K562 (cell line): Measurements from ENCODE around the gene ARMC8. TPM values are rescaled to one million over a fixed set of nuclear protein-coding genes. Genes with fewer than 3 reads are reported as not detected.

Experiments used
- ATAC-seq: fragments of 200-7000 bp; cut with Tn5 transposase; 3 replicates; pipeline ENCODE4 v1.9.1; 2020; ENCODE audit warnings: moderate library complexity
- BruUV-seq: library from RNA; stranded (reverse); fragments of 400-500 nt; replicated peaks from 2 replicates; lab custom pipeline; 2021; lab: Mats Ljungman, UMichigan
- CTCF ChIA-PET: fragments of 300-600 bp; formaldehyde crosslinking; extraction: SDS; loops from one replicate; lab custom pipeline; 2021; ENCODE audit warnings: low intra/inter-chr PET ratio; lab: Yijun Ruan, JAX
- POLR2A ChIA-PET: fragments of 300-600, 350-650 bp; sonication (Branson Sonifier 250); formaldehyde crosslinking; extraction: SDS; loops from one replicate; lab custom pipeline; 2021; ENCODE audit warnings: antibody characterized with exemption, inconsistent platforms; lab: Yijun Ruan, JAX
- DNase-seq, 4 experiments: peaks; one replicate each; pipeline versions ENCODE4 v3.0.0 to v3.0.0-alpha.2; 2011 to 2018; ENCODE audit warnings: low spot score in 3 of 4, mixed read lengths in 3 of 4; ENCODE audit errors: extremely low read depth in 1 of 4
- FAIRE-seq: peaks from 2 replicates; lab custom pipeline; 2011; peaks lifted over from hg19 to GRCh38; lab: Jason Lieb, UNC
- H2AFZ ChIP-seq: 2 replicates; pipeline ENCODE4 v1.6.0; 2011; ENCODE audit warnings: low read depth, low read length, control low read depth, inconsistent platforms
- H3K27ac ChIP-seq: fragments of 200-600 bp; 3 replicates; pipeline ENCODE4 v1.8.0; 2011; ENCODE audit warnings: low read depth, mild to moderate bottlenecking, control low read depth, inconsistent platforms, low read length, moderate library complexity, mixed read lengths; ENCODE audit errors: extremely low read depth
- H3K27me3 ChIP-seq, 2 experiments: fragments of 300-600 bp in 1 of 2; 2 replicates in 1 of 2; 3 replicates in 1 of 2; pipeline versions ENCODE4 v1.6.0 to v1.8.0; 2011; ENCODE audit warnings: inconsistent platforms in 2 of 2, low read length in 2 of 2, mild to moderate bottlenecking in 1 of 2, mixed read lengths in 1 of 2, moderate library complexity in 1 of 2; ENCODE audit not compliant: control insufficient read depth in 2 of 2, insufficient read depth in 2 of 2
- H3K36me3 ChIP-seq: fragments of 300-600 bp; 3 replicates; pipeline ENCODE4 v1.8.0; 2011; ENCODE audit warnings: mild to moderate bottlenecking, low read length, inconsistent platforms; ENCODE audit not compliant: control insufficient read depth, insufficient read depth
- H3K4me1 ChIP-seq, 2 experiments: fragments of 200-600 bp in 1 of 2; replicated peaks in 1 of 2; 2 replicates in 1 of 2; 3 replicates in 1 of 2; pipeline versions ENCODE4 v1.5.1 to v1.8.0; 2011; ENCODE audit warnings: inconsistent platforms in 2 of 2, low read length in 2 of 2, mild to moderate bottlenecking in 1 of 2, mixed read lengths in 1 of 2, moderate library complexity in 1 of 2; ENCODE audit not compliant: control insufficient read depth in 2 of 2, insufficient read depth in 2 of 2
- H3K4me2 ChIP-seq: 2 replicates; pipeline ENCODE4 v1.6.1; 2011; ENCODE audit warnings: low read length, control low read depth, inconsistent platforms, mixed read lengths; ENCODE audit not compliant: insufficient read depth
- H3K4me3 ChIP-seq: fragments of 200-600 bp; sonication (generic), shearing (Covaris generic); 2 replicates; pipeline ENCODE4 v1.5.1; 2016; ENCODE audit warnings: control low read depth, inconsistent platforms
- H3K79me2 ChIP-seq: fragments of 200-600 bp; 3 replicates; pipeline ENCODE4 v1.8.0; 2011; ENCODE audit warnings: low read length, inconsistent platforms; ENCODE audit not compliant: control insufficient read depth, insufficient read depth
- H3K9ac ChIP-seq, 2 experiments: 2 replicates each; pipeline versions ENCODE4 v1.6.0 to v1.6.1; 2011; ENCODE audit warnings: low read depth in 2 of 2, low read length in 2 of 2, control low read depth in 1 of 2, inconsistent platforms in 1 of 2, mild to moderate bottlenecking in 1 of 2, mixed read lengths in 1 of 2; ENCODE audit not compliant: insufficient read depth in 1 of 2
- H3K9me1 ChIP-seq: one replicate; pipeline ENCODE4 v1.6.0; 2011; ENCODE audit warnings: inconsistent platforms, mild to moderate bottlenecking, low read length, moderate library complexity; ENCODE audit not compliant: control insufficient read depth, insufficient read depth
- H3K9me3 ChIP-seq: replicated peaks from 2 replicates; pipeline ENCODE4 v1.5.1; 2011; ENCODE audit warnings: low read depth, low read length, inconsistent platforms; ENCODE audit not compliant: control insufficient read depth, insufficient read depth
- H4K20me1 ChIP-seq: replicated peaks from 2 replicates; pipeline ENCODE4 v1.6.1; 2011; ENCODE audit warnings: low read length, inconsistent platforms, mixed read lengths; ENCODE audit not compliant: control insufficient read depth, insufficient read depth
- ATF3 ChIP-seq, 2 experiments: fragments of 450-650 bp in 1 of 2; sonication (generic) in 1 of 2; formaldehyde crosslinking in 1 of 2; IDR thresholded peaks in 1 of 2; conservative IDR thresholded peaks in 1 of 2; 2 replicates each; pipeline versions ENCODE4 v1.6.1 to v1.8.1; 2016 to 2023; ENCODE audit warnings: mild to moderate bottlenecking in 2 of 2, moderate library complexity in 2 of 2, inconsistent platforms in 1 of 2, missing genetic modification reagents in 1 of 2
- DPF2 ChIP-seq: fragments of 450-650 bp; IDR thresholded peaks from 2 replicates; pipeline ENCODE4 v1.6.1; 2016
- FOSL1 ChIP-seq: fragments of 200-800 bp; sonication (Bioruptor generic); conservative IDR thresholded peaks from 2 replicates; pipeline ENCODE4 v1.6.1; 2016; ENCODE audit warnings: missing genetic modification characterization, missing compliant biosample characterization
- JUND ChIP-seq, 2 experiments: IDR thresholded peaks; 2 replicates in 1 of 2; 3 replicates in 1 of 2; pipeline ENCODE4 v1.6.1; 2011; ENCODE audit warnings: borderline replicate concordance in 2 of 2, low read depth in 2 of 2, low read length in 2 of 2, improper control_type of control experiment in 1 of 2, missing biosample characterization in 1 of 2, missing genetic modification characterization in 1 of 2, missing genetic modification reagents in 1 of 2
- XRCC3 ChIP-seq: fragments of 450-650 bp; IDR thresholded peaks from 2 replicates; pipeline ENCODE4 v1.6.1; 2017; ENCODE audit warnings: mild to moderate bottlenecking, moderate library complexity
- ZBTB2 ChIP-seq: fragments of 450-650 bp; IDR thresholded peaks from 2 replicates; pipeline ENCODE4 v1.6.1; 2016; ENCODE audit warnings: antibody characterized with exemption
- ZBTB40 ChIP-seq, 2 experiments: fragments of 450-650 bp in 1 of 2; sonication (generic) in 1 of 2; formaldehyde crosslinking in 1 of 2; IDR thresholded peaks; 2 replicates each; pipeline versions ENCODE4 v1.7.1 to v1.9.0; 2016 to 2022; ENCODE audit warnings: inconsistent platforms in 1 of 2, mild to moderate bottlenecking in 1 of 2, missing genetic modification reagents in 1 of 2
- WGBS: fragments of 100-300 bp; shearing (Covaris generic); methylation state at CpG from one replicate; pipeline ENCODE4 v1.1.6; 2016; ENCODE audit warnings: low coverage, mixed read lengths; ENCODE audit not compliant: insufficient coverage; ENCODE audit errors: missing lambda C conversion rate; 5-methylcytosine and 5-hydroxymethylcytosine counted together
- in situ Hi-C: fragments of 300-500 bp; cut with MboI; formaldehyde crosslinking; loops from 4 replicates; pipeline ENCODE4 v1.15.0; 2018; ENCODE audit warnings: inconsistent platforms, mixed read lengths
- intact Hi-C: fragments of 100-400 bp; cut with micrococcal nuclease; formaldehyde crosslinking; loops from 2 replicates; pipeline ENCODE4 v1.14.2; 2022
- polyA plus RNA-seq, 8 experiments: library from polyadenylated mRNA; depleted of rRNA in 4 of 8; stranded (reverse) in 5 of 8; unstranded in 3 of 8; fragments of >200 nt; fragmentation: Nextera tagmentation in 2 of 8; fragmentation: Illumina TruSeq in 1 of 8; extraction: Ambion mirVana in 2 of 8; extraction: Trizol in 1 of 8; gene quantifications; 2 replicates each; pipeline versions ENCODE4 v1.2.1 to v1.2.3, GENCODE V29; 2011 to 2014; ENCODE audit warnings: inconsistent platforms in 1 of 8, missing spikeins in 1 of 8
- total RNA-seq, 7 experiments: library from RNA; depleted of rRNA in 6 of 7; stranded (reverse); fragments of >200 nt in 6 of 7; fragmentation: Illumina TruSeq in 2 of 7; extraction: Trizol in 2 of 7; gene quantifications; 2 replicates each; pipeline versions ENCODE4 v1.2.1 to v1.2.3, GENCODE V29; 2011 to 2021; ENCODE audit warnings: low replicate concordance in 1 of 7

ARMC8 gene
- total and polyA plus RNA-seq, 9 of the 15 experiments (the other 6 are each of a cell fraction or from before 2014, with no cell fraction given) = 22.4 to 76.1 (median 37.3) TPM

GRCh38 chr3:138213398-138214085, 26.4 kb downstream of the ARMC8 start:
- FAIRE-seq = no peak
- POLR2A ChIA-PET = no interaction called here
- WGBS = 58% methylated on average over 6 of the region's 7 CpGs

More at GRCh38 chr3:138213398-138214085, 26.4 kb downstream of the ARMC8 start:
- CTCF ChIA-PET = no interaction called here
- Histone ChIP-seq H3K9me3 (no peaks in the 10 kb centered on the region), H3K27me3 (no peaks in the 10 kb centered on the region), H3K4me1 (peaks cover 0 to 3% of the 10 kb centered on the region in 2 experiments; a peak in 2 of 5 replicates), H3K27ac (no peak overlapping the region), H3K4me3 (no peak overlapping the region), H4K20me1 (no peaks in the 10 kb centered on the region), H2AFZ (no peak overlapping the region), H3K36me3 (peaks cover 42% of the 10 kb centered on the region), H3K4me2 (no peak overlapping the region), H3K9ac (no peak overlapping the region), H3K9me1 (no peaks in the 10 kb centered on the region), H3K79me2 (peaks cover 85% of the 10 kb centered on the region)
- ATAC-seq = peak; percentile 69
- in situ Hi-C loops = no loop called here
- intact Hi-C loops = no loop called here
- TF ChIP-seq ZBTB40 (IDR thresholded peaks at IDR 0.05) (no peak), ZBTB40 (CRISPR knock-in tag; IDR thresholded peaks at IDR 0.05) (no peak), FOSL1 (tag) (peak; percentile 51), ATF3 (IDR thresholded peaks at IDR 0.05) (peak; percentile 56; the same call in 1 of the 2 replicates), ATF3 (CRISPR knock-in tag; conservative IDR thresholded peaks at IDR 0.05) (no peak), XRCC3 (no peak), DPF2 (0 out of 2 replicates have a peak, but pooled peaks have one; percentile 23), JUND (IDR thresholded peaks at IDR 0.05; ENCODE audit: borderline replicate concordance, low read depth, low read length) (peak; percentile 41; the same call in 1 of the 2 replicates), JUND (tag; IDR thresholded peaks at IDR 0.05; ENCODE audit: borderline replicate concordance, low read depth, low read length) (no peak), ZBTB2 (no peak)
- no TSS peak for BruUV-seq
- DNase-seq = peak in 1 of 4 experiments; percentile 7
